Measurements from ENCODE around the gene ESRP2. TPM values are rescaled to one million over a fixed set of nuclear protein-coding genes. Genes with fewer than 3 reads are reported as not detected.

Gene ESRP2
- total RNA-seq, 1 donor from 2014 or later = 82.3 TPM

GRCh38 chr16:68253721-68254120 is 17.8 kb upstream of the ESRP2 start:
- H3K27ac Mint-ChIP-seq = no peak overlapping the region
- H3K27me3 Mint-ChIP-seq = no peaks in the 10 kb centered on the region
- H3K9me3 Mint-ChIP-seq (ENCODE audit: low read depth) = no peaks in the 10 kb centered on the region
- H3K36me3 Mint-ChIP-seq (ENCODE audit: insufficient read depth) = peaks cover 7% of the 10 kb centered on the region
- no peak for DNase-seq (ENCODE audit: low spot score, unreplicated experiment)
- no peaks in the 10 kb centered on the region for H3K4me1 Mint-ChIP-seq (ENCODE audit: low read depth)
- TF ChIP-seq, protein P1, sequence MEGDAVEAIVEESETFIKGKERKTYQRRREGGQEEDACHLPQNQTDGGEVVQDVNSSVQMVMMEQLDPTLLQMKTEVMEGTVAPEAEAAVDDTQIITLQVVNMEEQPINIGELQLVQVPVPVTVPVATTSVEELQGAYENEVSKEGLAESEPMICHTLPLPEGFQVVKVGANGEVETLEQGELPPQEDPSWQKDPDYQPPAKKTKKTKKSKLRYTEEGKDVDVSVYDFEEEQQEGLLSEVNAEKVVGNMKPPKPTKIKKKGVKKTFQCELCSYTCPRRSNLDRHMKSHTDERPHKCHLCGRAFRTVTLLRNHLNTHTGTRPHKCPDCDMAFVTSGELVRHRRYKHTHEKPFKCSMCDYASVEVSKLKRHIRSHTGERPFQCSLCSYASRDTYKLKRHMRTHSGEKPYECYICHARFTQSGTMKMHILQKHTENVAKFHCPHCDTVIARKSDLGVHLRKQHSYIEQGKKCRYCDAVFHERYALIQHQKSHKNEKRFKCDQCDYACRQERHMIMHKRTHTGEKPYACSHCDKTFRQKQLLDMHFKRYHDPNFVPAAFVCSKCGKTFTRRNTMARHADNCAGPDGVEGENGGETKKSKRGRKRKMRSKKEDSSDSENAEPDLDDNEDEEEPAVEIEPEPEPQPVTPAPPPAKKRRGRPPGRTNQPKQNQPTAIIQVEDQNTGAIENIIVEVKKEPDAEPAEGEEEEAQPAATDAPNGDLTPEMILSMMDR (IDR thresholded peaks at IDR 0.05; ENCODE audit: unreplicated experiment) = no peak
- H3K4me3 Mint-ChIP-seq (ENCODE audit: low read depth) = no peak overlapping the region

DNA sequence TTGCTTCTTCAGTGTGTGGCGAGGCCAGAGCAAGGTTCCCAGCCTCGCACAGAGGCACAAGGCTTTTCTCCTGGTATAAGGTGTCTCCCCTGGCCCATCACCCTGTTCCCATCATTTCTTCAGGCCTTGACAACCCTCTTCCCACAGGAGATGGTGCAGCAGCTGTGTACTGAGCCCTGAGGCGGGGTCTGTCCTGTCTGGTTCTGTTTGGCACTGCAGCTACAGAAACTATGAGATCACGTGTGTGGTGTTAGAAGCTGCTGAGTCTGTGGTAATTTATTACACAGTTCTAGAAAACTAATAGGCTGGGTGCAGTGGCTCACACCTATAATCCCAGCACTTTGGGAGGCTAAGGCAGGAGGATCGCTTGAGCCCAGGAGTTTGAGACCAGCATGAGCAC is 16.5 kb upstream of the ESRP2 start:
- TF ChIP-seq, protein P1 (IDR thresholded peaks at IDR 0.05; ENCODE audit: unreplicated experiment) = no peak
- H3K4me1 Mint-ChIP-seq (ENCODE audit: low read depth) = no peaks in the 10 kb centered on the region
- no peak for DNase-seq (ENCODE audit: low spot score, unreplicated experiment)
- H3K9me3 Mint-ChIP-seq (ENCODE audit: low read depth) = no peaks in the 10 kb centered on the region
- H3K36me3 Mint-ChIP-seq (ENCODE audit: insufficient read depth) = peaks cover 7% of the 10 kb centered on the region
- no peak overlapping the region for H3K27ac Mint-ChIP-seq
- no peak overlapping the region for H3K4me3 Mint-ChIP-seq (ENCODE audit: low read depth)
- no peaks in the 10 kb centered on the region for H3K27me3 Mint-ChIP-seq

DNA sequence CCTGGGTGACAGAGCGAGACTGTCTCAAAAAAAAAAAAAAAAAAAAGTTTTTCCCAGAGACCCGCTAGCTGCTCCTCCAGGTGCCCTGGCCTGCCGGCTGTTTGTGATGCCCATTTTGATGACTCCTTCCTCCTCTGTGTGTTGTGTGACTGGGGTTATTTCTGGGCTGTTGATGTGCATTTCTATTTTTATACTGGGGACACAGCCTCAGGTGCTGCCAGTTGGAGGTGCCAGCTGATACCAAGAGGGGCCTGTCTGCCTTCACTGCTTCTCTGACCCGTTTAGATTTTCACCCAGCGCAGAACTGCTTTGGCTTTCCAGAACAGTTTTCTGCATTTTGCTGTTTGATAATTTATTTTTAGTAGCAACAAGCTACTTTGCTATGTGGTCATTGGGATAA is 15.9 kb upstream of the ESRP2 start:
- no peaks in the 10 kb centered on the region for H3K4me1 Mint-ChIP-seq (ENCODE audit: low read depth)
- H3K36me3 Mint-ChIP-seq (ENCODE audit: insufficient read depth) = peaks cover 7% of the 10 kb centered on the region
- H3K27me3 Mint-ChIP-seq = no peaks in the 10 kb centered on the region
- H3K27ac Mint-ChIP-seq = no peak overlapping the region
- no peak for DNase-seq (ENCODE audit: low spot score, unreplicated experiment)
- no peak overlapping the region for H3K4me3 Mint-ChIP-seq (ENCODE audit: low read depth)
- no peaks in the 10 kb centered on the region for H3K9me3 Mint-ChIP-seq (ENCODE audit: low read depth)
- TF ChIP-seq, protein P1 (IDR thresholded peaks at IDR 0.05; ENCODE audit: unreplicated experiment) = no peak

- no peak for DNase-seq (ENCODE audit: low spot score, unreplicated experiment)
- Mint-ChIP-seq H3K9me3 (ENCODE audit: low read depth) (no peaks in the 10 kb centered on the region), H3K36me3 (ENCODE audit: insufficient read depth) (peaks cover 7% of the 10 kb centered on the region), H3K4me3 (ENCODE audit: low read depth) (no peak overlapping the region), H3K27me3 (no peaks in the 10 kb centered on the region), H3K4me1 (ENCODE audit: low read depth) (no peaks in the 10 kb centered on the region), H3K27ac (no peak overlapping the region)
- TF ChIP-seq, protein P1 (IDR thresholded peaks at IDR 0.05; ENCODE audit: unreplicated experiment) = no peak
Observed at GRCh38 chr16:68250951-68251350, 15.0 kb upstream of the ESRP2 start.

GRCh38 chr16:68249371-68249770 is 13.4 kb upstream of the ESRP2 start:
- H3K27ac Mint-ChIP-seq = no peak overlapping the region
- DNase-seq (ENCODE audit: low spot score, unreplicated experiment) = no peak
- H3K4me1 Mint-ChIP-seq (ENCODE audit: low read depth) = peaks cover 9% of the 10 kb centered on the region
- H3K27me3 Mint-ChIP-seq = no peaks in the 10 kb centered on the region
- peaks cover 7% of the 10 kb centered on the region for H3K36me3 Mint-ChIP-seq (ENCODE audit: insufficient read depth)
- H3K9me3 Mint-ChIP-seq (ENCODE audit: low read depth) = no peaks in the 10 kb centered on the region
- H3K4me3 Mint-ChIP-seq (ENCODE audit: low read depth) = no peak overlapping the region
- TF ChIP-seq, protein P1 (IDR thresholded peaks at IDR 0.05; ENCODE audit: unreplicated experiment) = no peak
